GM18520 (cell line): ENCODE results near the gene MEX3B.

Experiments used
- ATAC-seq: cut with Tn5 transposase; IDR thresholded peaks from one replicate; pipeline ENCODE4 v1.9.1; 2021; ENCODE audit not compliant: unreplicated experiment

The MEX3B gene

DNA sequence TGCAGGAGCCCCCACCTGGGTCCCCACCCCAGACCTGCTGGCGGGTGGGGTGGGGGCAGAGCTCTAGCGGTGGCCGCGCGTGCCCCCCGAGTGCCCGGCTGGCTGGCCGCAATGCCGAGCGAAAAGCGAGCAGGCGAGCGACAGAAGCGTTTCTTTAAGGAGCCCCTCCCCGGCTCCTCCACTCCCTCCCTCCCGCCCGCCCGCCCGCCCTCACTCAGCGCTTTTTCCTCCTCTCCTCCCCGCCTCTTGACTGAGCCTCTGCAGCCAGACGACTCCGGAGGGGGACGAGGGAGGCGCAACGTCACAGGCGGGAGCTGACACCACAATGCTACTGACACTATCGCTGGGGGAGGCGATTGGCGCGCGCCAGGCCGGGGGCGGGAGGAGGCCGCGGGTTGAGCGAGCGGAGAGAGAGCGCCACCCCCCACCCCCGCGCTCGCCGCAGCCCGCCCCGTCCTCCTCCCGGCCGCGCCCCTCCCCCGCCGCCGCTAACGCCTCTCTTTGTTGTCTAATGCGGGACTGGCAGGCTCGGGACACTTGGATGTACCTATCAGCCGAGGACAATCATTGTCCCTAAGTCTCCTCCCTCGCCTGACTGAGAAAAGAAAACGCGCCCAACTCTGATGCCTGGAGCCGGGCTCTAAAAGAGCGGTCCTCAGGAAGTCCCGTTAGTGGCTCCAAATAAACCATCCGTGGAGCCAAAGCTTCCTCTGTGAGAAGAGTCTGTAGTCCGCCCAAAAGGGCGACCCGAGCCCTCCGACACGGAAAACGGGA lies at the start of gene MEX3B:
Gene MEX3B (minus strand): TSS at position 127 of the 774 bp plus-strand sequence. CDS start 313 bp downstream, outside the sequence.
- peak; percentile 44 for ATAC-seq

DNA sequence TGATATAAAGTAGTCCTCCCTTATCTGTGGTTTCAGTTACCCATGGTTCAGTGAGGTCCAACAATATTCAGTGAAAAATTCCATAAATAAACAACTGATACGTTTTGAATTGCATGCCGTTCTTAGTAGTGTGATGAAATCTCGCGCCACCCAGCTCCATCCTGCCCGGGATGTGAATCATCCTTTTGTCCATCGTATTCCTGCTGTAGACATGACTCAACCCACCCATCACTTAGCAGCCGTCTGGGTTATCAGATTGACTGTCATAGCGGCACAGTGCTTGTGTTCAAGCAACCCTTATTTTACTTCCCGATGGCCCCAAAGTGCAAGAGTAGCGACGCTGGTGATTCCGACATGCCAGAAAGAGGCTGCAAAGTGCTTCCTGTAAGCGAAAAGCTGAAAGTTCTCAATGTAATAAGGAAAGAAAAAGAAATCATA lies 48.0 kb upstream of the MEX3B start:
- ATAC-seq: no peak

- no peak for ATAC-seq
These were observed 47.5 kb upstream of the MEX3B start for GRCh38 chr15:82093325-82093724.

GRCh38 chr15:82091636-82092140 lies 45.9 kb upstream of the MEX3B start:
- ATAC-seq: no peak

DNA sequence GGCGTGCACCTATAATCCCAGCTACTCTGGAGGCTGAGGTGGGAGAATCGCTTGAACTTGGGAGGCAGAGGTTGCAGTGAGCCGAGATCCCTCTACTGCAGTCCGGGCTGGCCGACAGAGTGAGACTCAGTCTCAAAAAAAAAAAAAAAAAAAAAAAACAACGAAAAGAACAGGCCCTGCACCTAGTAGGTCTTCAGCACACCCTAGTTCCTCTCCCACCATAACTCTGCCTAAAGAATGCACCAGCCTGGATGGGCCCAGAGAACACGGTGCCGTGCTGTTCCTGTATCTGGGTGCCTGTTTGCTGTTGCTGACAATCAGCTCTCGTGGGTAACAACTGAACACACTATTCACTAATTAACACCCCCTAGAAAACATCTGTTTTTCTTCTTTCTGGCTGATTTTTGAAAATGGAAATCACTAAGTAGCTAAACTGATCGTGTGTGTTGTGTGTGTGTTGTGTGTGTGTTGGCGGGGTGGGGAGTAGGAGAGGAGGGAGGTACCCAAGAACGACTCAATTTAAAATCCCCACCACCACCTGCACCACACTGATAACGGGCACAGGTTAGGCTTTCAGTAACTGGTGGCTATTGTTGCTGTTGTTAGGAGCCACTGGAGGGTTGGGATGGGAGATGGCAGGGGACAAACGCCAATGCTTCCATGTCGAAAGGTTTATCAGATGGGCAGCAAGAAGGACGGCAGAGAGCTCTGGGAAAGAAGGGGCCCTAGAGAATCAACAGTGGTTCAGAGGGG lies 40.6 kb upstream of the MEX3B start:
- no peak for ATAC-seq

DNA sequence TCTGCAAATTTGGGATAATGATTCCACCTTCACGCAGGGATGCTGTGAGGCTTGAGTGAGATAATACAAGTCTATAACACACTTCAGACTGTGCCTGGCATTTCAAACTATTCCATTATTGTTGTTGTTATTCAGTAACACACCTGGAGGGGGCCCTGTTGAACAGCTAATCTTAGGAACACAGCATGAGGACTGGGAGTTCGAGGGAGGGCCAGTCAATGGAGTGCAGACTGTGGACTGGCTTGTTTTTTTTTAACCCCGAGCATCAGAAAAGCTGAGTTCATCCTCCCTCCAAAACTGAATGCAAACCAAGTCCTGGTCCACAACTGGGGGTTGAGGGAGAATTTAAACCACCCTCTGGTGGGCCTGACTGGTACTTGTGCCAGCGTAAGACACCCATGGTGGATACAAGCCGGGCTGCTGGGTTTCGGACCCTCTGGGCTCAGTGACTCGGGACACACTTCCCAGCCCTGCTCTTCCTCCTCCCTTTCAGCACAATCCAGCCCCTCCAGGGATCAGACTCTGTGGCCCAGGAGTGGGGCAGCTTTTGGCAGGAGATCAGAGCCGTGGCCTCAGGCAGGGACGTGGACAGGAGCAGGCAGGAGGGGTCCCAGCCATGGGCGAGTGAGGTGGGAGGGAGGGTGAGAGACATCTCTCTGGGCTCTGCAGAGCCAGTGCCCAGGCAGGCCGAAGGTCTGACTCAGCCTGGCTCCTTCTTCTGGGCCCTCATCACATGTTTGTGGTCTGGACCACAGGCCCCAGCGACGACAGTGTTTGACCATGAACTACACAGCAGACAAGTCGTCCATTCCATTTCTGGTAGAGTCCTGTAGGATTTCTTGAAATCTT lies 36.3 kb upstream of the MEX3B start:
- no peak for ATAC-seq

DNA sequence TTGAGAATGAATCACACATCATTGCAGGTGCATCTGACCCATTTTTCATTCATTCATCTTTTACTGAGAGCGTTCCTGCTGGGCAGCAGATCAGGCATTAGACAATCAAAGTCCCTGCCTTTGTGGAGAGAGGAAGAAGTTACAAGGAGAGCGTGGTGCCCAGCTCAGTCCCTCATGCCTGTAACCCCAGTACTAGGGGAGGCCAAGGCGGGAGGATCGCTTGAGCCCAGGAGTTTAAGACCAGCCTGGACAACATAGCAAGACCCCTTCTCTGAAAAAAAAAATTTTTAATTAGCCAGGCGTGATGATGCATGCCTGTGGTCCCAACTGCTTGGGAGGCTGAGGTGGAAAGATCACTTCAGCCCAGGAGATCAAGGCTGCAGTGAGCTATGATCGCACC lies 35.0 kb upstream of the MEX3B start:
- no peak for ATAC-seq

GRCh38 chr15:82079736-82080135 lies 33.9 kb upstream of the MEX3B start:
- ATAC-seq: no peak

DNA sequence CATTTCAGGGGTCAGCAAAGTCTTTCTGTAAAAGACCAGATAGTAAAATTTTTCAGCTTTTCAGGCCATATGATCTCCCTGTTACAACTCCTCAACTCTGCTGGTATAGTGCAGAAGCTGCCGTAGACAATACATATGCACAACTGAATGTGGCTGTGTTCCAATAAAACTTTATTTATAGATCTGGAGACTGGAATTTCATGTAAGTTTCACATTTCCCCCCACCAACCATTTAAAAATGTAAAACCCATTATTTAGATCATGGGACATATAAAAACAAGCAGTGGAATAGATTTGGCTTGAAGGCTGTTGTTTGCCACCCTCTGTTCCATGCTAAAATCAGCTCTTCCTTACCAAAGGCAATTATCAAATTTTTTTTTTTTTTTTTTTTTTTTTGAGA lies 28.8 kb upstream of the MEX3B start:
- no peak for ATAC-seq

- no peak for ATAC-seq
These were observed 27.2 kb upstream of the MEX3B start for GRCh38 chr15:82072926-82073537.

- no peak for ATAC-seq
These were observed 20.6 kb upstream of the MEX3B start for GRCh38 chr15:82066455-82066854.

- ATAC-seq: no peak
These were observed 19.0 kb upstream of the MEX3B start for GRCh38 chr15:82064824-82065223.

DNA sequence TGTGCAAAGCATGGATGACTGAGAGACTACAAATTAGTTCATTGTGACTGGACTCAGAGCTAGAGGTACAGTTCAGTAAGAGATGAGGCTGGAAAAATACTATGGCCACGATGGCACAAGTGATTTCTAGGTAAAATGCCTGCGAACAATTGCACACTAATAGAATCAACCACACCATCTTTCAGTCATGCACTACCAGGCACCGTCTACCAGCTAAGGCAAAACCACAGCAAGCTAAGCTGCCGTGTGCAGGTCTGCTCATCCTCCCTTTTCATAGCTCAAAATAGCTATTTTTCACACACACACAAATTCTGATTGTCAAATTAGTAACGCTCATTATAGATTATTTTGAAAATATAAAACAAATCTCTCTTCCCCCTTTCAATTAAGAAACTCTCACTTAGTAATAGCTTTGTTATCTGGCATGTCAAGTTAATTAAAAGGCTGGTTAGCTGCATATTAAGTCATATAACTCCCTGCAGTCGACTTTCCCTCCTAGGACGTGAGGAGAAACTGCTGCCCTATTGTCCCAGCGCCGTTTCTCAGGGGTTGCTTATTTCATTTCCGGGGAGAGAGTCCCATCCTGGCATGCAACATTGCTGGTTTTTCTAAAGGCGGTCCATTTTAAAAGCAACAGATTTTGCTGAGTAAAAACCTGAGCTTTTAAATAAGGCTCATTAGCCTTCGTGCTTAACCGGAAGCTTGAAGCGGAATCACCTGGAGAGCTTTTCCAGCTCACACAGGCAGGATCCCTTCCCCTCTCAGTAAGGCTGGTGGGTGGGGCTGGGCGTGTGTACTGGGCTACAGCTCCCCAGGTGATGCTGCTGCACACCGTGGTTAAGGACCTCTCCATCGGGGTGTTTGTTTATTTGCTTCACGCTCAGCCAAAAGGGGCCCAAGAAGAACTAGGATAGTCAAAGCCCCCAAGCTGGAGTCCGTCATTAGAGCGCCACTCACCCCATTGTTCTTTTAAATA lies 16.9 kb upstream of the MEX3B start:
- no peak for ATAC-seq

GRCh38 chr15:82060817-82061216 lies 15.0 kb upstream of the MEX3B start:
- no peak for ATAC-seq

DNA sequence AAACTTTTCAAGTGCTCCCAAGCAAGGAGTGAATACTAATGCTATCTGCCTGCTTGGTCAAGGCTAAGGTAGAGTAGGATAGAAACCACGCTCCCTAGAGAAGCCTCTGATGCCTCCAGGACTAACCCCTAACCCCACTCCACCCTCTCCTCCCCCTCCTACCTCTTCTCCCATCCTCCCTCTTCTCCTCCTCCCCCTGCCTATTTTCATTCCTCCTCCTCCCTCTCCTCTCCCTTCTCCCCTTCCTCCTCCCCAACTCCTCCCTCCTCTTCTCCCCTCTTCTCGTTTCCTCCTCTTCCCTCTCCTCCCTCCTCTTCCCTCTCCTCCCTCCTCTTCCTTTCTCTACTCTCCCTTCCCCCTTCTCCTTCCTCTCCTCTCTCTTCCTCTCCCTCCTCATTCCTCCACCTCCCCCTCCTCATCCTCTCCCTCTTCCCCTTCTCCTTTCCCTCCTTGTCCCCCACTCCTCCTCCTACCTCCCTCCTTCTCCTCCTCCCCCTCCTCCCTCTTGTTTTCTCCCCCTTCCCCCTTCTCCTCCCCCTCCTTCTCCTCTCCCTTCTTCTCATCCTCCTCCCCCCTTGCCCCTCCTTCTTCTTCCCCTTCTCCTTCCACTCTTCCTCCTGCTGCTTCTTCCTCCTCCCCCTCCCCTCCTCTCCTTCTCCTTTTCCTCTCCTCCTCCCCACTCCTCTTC lies 12.8 kb upstream of the MEX3B start:
- no peak for ATAC-seq

DNA sequence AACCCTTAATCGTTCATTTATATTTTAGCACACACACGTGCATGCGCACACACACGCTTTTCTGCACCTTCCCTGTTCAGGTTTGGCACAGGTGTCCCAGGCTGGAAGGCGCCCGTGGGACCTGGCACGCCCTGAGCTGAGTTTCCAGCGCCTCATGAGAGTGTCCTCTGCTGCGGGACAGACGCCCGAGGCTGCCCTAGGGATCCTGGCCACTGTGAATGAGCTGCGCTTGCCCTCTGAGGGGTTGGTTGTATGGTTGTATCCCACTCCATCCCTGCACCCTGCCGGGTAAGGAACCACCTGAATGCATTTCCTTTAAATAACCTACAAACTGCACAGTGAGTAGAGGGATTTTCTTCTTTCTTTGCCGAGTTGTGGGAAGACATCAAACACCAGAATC lies 12.2 kb upstream of the MEX3B start:
- no peak for ATAC-seq

- no peak for ATAC-seq
These were observed 11.4 kb upstream of the MEX3B start for GRCh38 chr15:82056958-82057823.

GRCh38 chr15:82052751-82053150 lies 6.9 kb upstream of the MEX3B start:
- ATAC-seq: no peak
